ENCODE results near the gene PKNOX1.
"Not testable (repeated sequence)": the region's sequence is repeated elsewhere in the genome, so short reads cannot be mapped to it uniquely, and the experiment has no call there.

PKNOX1 gene

DNA sequence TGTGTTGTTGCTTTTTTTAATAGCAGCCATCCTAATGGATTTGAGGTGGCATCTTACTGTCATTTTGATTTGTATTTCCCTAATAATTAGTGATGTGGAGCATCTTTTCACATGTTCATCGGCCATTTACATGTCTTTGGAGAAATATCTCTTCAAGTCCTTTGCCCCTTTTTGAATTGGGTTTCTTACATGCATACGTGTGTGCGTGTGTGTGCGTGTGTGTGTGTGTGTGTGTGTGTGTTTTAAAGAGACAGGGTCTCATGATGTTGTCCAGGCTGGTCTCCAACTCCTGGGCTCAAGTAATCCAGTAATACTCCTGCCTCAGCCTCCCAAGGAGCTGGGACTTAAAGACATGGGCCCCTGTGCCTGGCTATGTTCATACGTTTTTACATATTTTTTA is 9.5 kb downstream of the PKNOX1 start:
- H3K27ac ChIP-seq (ENCODE audit: low read depth, low read length), result no peak overlapping the region
- H3K79me2 ChIP-seq (ENCODE audit: insufficient read depth, low read length), result peaks cover 56% of the 10 kb centered on the region
- H3K4me2 ChIP-seq (ENCODE audit: low read depth, low read length, poor library complexity, severe bottlenecking), result no peak overlapping the region
- no peak overlapping the region for H3K4me3 ChIP-seq (ENCODE audit: insufficient read depth, low read length, poor library complexity, severe bottlenecking)
- no peaks in the 10 kb centered on the region for H3K36me3 ChIP-seq (ENCODE audit: low read length)
- no peak overlapping the region for H2AFZ ChIP-seq (ENCODE audit: low read depth, low read length, severe bottlenecking)
- H3K9me2 ChIP-seq (replicated peaks; ENCODE audit: insufficient read depth, low read length), result no peaks in the 10 kb centered on the region
- TF ChIP-seq EZH2phosphoT487 (conservative IDR thresholded peaks at IDR 0.05; ENCODE audit: low read length), result no peak
- TF ChIP-seq, protein P1, sequence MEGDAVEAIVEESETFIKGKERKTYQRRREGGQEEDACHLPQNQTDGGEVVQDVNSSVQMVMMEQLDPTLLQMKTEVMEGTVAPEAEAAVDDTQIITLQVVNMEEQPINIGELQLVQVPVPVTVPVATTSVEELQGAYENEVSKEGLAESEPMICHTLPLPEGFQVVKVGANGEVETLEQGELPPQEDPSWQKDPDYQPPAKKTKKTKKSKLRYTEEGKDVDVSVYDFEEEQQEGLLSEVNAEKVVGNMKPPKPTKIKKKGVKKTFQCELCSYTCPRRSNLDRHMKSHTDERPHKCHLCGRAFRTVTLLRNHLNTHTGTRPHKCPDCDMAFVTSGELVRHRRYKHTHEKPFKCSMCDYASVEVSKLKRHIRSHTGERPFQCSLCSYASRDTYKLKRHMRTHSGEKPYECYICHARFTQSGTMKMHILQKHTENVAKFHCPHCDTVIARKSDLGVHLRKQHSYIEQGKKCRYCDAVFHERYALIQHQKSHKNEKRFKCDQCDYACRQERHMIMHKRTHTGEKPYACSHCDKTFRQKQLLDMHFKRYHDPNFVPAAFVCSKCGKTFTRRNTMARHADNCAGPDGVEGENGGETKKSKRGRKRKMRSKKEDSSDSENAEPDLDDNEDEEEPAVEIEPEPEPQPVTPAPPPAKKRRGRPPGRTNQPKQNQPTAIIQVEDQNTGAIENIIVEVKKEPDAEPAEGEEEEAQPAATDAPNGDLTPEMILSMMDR (IDR thresholded peaks at IDR 0.05; ENCODE audit: insufficient read depth, low read length, poor library complexity, severe bottlenecking), result no peak
- H3K9me3 ChIP-seq (ENCODE audit: insufficient read depth, low read length), result no peaks in the 10 kb centered on the region
- 0 out of 2 replicates have a peak, but pooled peaks cover 3% of the 10 kb centered on the region for H3F3A ChIP-seq (ENCODE audit: insufficient read depth)
- H3K27me3 ChIP-seq (ENCODE audit: low read length), result no peaks in the 10 kb centered on the region
- H4K20me1 ChIP-seq (ENCODE audit: low read depth, low read length), result no peaks in the 10 kb centered on the region
- no peak overlapping the region for H3K9ac ChIP-seq (ENCODE audit: low read length)

DNA sequence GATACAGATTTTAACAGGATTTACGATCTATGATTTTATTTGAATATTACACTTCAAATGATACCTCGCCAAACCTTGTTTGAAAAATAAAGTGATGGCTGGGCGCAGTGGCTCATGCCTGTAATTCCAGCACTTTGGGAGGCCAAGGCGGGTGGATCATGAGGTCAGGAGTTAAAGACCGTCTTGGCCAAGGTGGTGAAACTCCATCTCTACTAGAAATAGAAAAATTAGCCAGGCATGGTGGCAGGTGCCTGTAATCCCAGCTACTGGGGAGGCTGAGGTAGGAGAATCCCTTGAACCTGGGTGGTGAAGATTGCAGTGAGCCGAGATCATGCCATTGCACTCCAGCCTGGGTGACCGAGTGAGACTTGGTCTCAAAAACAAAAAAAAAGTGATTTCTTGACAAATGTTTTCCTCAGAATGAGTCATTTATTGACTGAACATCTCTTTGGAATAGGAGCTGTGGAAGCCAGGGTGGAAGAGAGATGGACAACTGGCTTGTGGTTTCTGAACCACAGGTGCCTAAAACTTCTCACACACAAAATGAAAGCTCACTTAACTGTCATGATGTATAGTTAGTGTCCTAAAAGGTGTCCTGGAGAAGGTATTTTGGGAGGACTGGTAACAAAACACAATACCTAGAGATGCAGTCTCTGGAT is 11.9 kb downstream of the PKNOX1 start:
- H2AFZ ChIP-seq (ENCODE audit: low read depth, low read length, severe bottlenecking), result no peak overlapping the region
- H3K9ac ChIP-seq (ENCODE audit: low read length), result no peak overlapping the region
- peaks cover 3% of the 10 kb centered on the region; the same call in 1 of the 2 replicates for H3F3A ChIP-seq (ENCODE audit: insufficient read depth)
- H3K79me2 ChIP-seq (ENCODE audit: insufficient read depth, low read length), result peaks cover 38% of the 10 kb centered on the region
- H3K27ac ChIP-seq (ENCODE audit: low read depth, low read length), result no peak overlapping the region
- H3K4me3 ChIP-seq (ENCODE audit: insufficient read depth, low read length, poor library complexity, severe bottlenecking), result no peak overlapping the region
- H3K9me3 ChIP-seq (ENCODE audit: insufficient read depth, low read length), result no peaks in the 10 kb centered on the region
- no peak for TF ChIP-seq EZH2phosphoT487 (conservative IDR thresholded peaks at IDR 0.05; ENCODE audit: low read length)
- TF ChIP-seq, protein P1 (IDR thresholded peaks at IDR 0.05; ENCODE audit: insufficient read depth, low read length, poor library complexity, severe bottlenecking), result no peak
- H3K4me2 ChIP-seq (ENCODE audit: low read depth, low read length, poor library complexity, severe bottlenecking), result no peak overlapping the region
- no peaks in the 10 kb centered on the region for H4K20me1 ChIP-seq (ENCODE audit: low read depth, low read length)
- no peaks in the 10 kb centered on the region for H3K27me3 ChIP-seq (ENCODE audit: low read length)
- no peaks in the 10 kb centered on the region for H3K9me2 ChIP-seq (replicated peaks; ENCODE audit: insufficient read depth, low read length)
- H3K36me3 ChIP-seq (ENCODE audit: low read length), result no peaks in the 10 kb centered on the region

- no peak overlapping the region for H2AFZ ChIP-seq (ENCODE audit: low read depth, low read length, severe bottlenecking)
- no peaks in the 10 kb centered on the region for H3K27me3 ChIP-seq (ENCODE audit: low read length)
- H3K4me3 ChIP-seq (ENCODE audit: insufficient read depth, low read length, poor library complexity, severe bottlenecking), result no peak overlapping the region
- H3F3A ChIP-seq (ENCODE audit: insufficient read depth), result peaks cover 3% of the 10 kb centered on the region; the same call in 1 of the 2 replicates
- H3K9me3 ChIP-seq (ENCODE audit: insufficient read depth, low read length), result no peaks in the 10 kb centered on the region
- no peak overlapping the region for H3K4me2 ChIP-seq (ENCODE audit: low read depth, low read length, poor library complexity, severe bottlenecking)
- no peaks in the 10 kb centered on the region for H3K36me3 ChIP-seq (ENCODE audit: low read length)
- H4K20me1 ChIP-seq (ENCODE audit: low read depth, low read length), result no peaks in the 10 kb centered on the region
- no peaks in the 10 kb centered on the region for H3K9me2 ChIP-seq (replicated peaks; ENCODE audit: insufficient read depth, low read length)
- H3K27ac ChIP-seq (ENCODE audit: low read depth, low read length), result no peak overlapping the region
- peaks cover 25% of the 10 kb centered on the region for H3K79me2 ChIP-seq (ENCODE audit: insufficient read depth, low read length)
- no peak overlapping the region for H3K9ac ChIP-seq (ENCODE audit: low read length)
- no peak for TF ChIP-seq EZH2phosphoT487 (conservative IDR thresholded peaks at IDR 0.05; ENCODE audit: low read length)
- TF ChIP-seq, protein P1 (IDR thresholded peaks at IDR 0.05; ENCODE audit: insufficient read depth, low read length, poor library complexity, severe bottlenecking), result no peak
Observed at GRCh38 chr21:42988236-42988965, 14.0 kb downstream of the PKNOX1 start.

DNA sequence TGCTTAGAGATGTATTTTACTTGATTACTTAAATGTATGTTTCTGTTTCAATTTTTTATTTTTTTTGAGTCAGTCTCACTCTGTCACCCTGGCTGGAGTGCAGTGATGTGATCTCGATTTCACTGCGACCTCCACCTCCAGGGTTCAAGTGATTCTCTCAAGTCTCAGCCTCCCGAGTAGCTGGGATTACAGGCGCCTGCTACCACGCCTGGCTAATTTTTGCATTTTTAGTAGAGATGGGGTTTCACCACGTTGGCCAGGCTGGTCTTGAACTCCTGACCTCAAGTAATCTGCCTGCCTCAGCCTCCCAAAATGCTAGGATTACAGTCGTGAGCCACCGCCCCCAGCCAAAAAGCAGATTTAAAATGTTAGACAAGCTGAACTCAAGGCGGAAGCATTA is 15.0 kb downstream of the PKNOX1 start:
- H3K9me3 ChIP-seq (ENCODE audit: insufficient read depth, low read length); H4K20me1 ChIP-seq (ENCODE audit: low read depth, low read length); H3K9me2 ChIP-seq (replicated peaks; ENCODE audit: insufficient read depth, low read length); H3K4me3 ChIP-seq (ENCODE audit: insufficient read depth, low read length, poor library complexity, severe bottlenecking); H3K4me2 ChIP-seq (ENCODE audit: low read depth, low read length, poor library complexity, severe bottlenecking); H2AFZ ChIP-seq (ENCODE audit: low read depth, low read length, severe bottlenecking); H3F3A ChIP-seq (ENCODE audit: insufficient read depth); H3K27me3 ChIP-seq (ENCODE audit: low read length); H3K9ac ChIP-seq (ENCODE audit: low read length); H3K36me3 ChIP-seq (ENCODE audit: low read length); H3K27ac ChIP-seq (ENCODE audit: low read depth, low read length): not testable (repeated sequence)
- peaks cover 16% of the 10 kb centered on the region; the same call in 1 of the 2 replicates for H3K79me2 ChIP-seq (ENCODE audit: insufficient read depth, low read length)
